A673 (cell line): Measurements from ENCODE around the gene ST3GAL6. TPM values are rescaled to one million over a fixed set of nuclear protein-coding genes. Genes with fewer than 3 reads are reported as not detected.
A peak's percentile ranks its signal among the peaks of the same experiment; 100 is the strongest.

ENCODE experiments used
- BruUV-seq: library from RNA; stranded (reverse); fragments of 400-500 nt; replicated peaks from 2 replicates; lab custom pipeline; 2021; lab: Mats Ljungman, UMichigan
- CTCF ChIA-PET: fragments of 300-600 bp; sonication (Branson Sonifier 250); formaldehyde crosslinking; loops from one replicate; lab custom pipeline; 2022; ENCODE audit warnings: antibody characterized with exemption; lab: Charles Lee
- POLR2A ChIA-PET: fragments of 300-600 bp; sonication (Branson Sonifier 250); formaldehyde crosslinking; loops from one replicate; lab custom pipeline; 2022; ENCODE audit warnings: antibody characterized with exemption; ENCODE audit not compliant: low non-redundant PET; lab: Charles Lee
- DNase-seq: peaks from one replicate; pipeline ENCODE4 v3.0.0-alpha.2; 2015; ENCODE audit warnings: low spot score
- H3K27ac ChIP-seq: fragments of 200-600 bp; sonication (generic); 2 replicates; pipeline ENCODE4 v1.5.1; 2016; ENCODE audit warnings: mixed run types, low read depth, mild to moderate bottlenecking, mixed read lengths, antibody characterized with exemption, low read length; ENCODE audit not compliant: poor library complexity, severe bottlenecking
- H3K27me3 ChIP-seq: fragments of 200-600 bp; sonication (generic); replicated peaks from 2 replicates; pipeline ENCODE4 v1.6.1; 2017; ENCODE audit warnings: mixed run types, low read depth, mild to moderate bottlenecking, mixed read lengths, antibody characterized with exemption, low read length; ENCODE audit not compliant: insufficient read depth, poor library complexity
- H3K36me3 ChIP-seq: fragments of 200-600 bp; sonication (generic); 2 replicates; pipeline ENCODE4 v1.6.1; 2016; ENCODE audit warnings: mixed run types, mild to moderate bottlenecking, mixed read lengths, antibody characterized with exemption, low read length; ENCODE audit not compliant: insufficient read depth, poor library complexity, severe bottlenecking
- H3K4me1 ChIP-seq: fragments of 200-600 bp; sonication (generic); 2 replicates; pipeline ENCODE4 v1.6.1; 2017; ENCODE audit warnings: mixed run types, mild to moderate bottlenecking, mixed read lengths, antibody characterized with exemption, low read length; ENCODE audit not compliant: insufficient read depth, poor library complexity, severe bottlenecking
- H3K4me3 ChIP-seq: fragments of 200-600 bp; sonication (generic); 2 replicates; pipeline ENCODE4 v1.5.1; 2016; ENCODE audit warnings: low read depth, mixed run types, mild to moderate bottlenecking, mixed read lengths, low read length; ENCODE audit not compliant: poor library complexity, severe bottlenecking
- H3K9me3 ChIP-seq: fragments of 200-600 bp; sonication (generic); 2 replicates; pipeline ENCODE4 v1.6.1; 2016; ENCODE audit warnings: mixed run types, low read depth, mild to moderate bottlenecking, mixed read lengths, antibody characterized with exemption, low read length; ENCODE audit not compliant: poor library complexity, severe bottlenecking
- CTCF ChIP-seq: fragments of 300-800, 200-600 bp; sonication (generic); conservative IDR thresholded peaks from 2 replicates; pipeline ENCODE4 v1.5.1; 2017; ENCODE audit warnings: low read depth, mild to moderate bottlenecking, antibody characterized with exemption, low read length, moderate library complexity, mixed read lengths
- EZH2 ChIP-seq: fragments of 200-600 bp; sonication (generic); IDR thresholded peaks from 2 replicates; pipeline ENCODE4 v1.6.1; 2017; ENCODE audit warnings: borderline replicate concordance, low read depth, mild to moderate bottlenecking, mixed read lengths, antibody characterized with exemption, low read length; ENCODE audit not compliant: poor library complexity, severe bottlenecking
- intact Hi-C: fragments of 100-400 bp; cut with micrococcal nuclease; formaldehyde crosslinking; loops from one replicate; pipeline ENCODE4 v1.10.0; 2022; ENCODE audit not compliant: unreplicated experiment
- total RNA-seq: library from RNA; stranded (reverse); gene quantifications from 2 replicates; pipeline ENCODE4 v1.2.3, GENCODE V29; 2021

The ST3GAL6 gene
- total RNA-seq, 1 experiment from 2014 or later, result 4.8 TPM

DNA sequence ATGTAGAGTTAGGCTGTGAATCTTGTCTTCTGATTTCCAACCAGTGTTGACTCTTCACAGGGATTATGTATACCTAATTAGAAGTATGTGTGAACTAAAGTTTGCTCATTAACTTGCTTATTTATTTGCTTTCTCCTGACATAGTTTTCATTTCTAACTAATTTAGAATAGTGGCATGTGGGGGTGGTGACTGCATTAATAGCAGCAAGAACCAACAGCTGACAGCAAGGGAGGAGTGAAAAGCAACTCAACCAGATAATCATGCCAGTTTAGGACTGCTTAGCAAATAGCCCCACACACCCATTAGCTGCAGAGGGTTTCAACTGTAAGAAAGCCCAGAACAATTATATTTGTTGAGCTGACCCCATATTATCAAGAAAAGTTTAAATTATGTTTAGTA is 3.8 kb downstream of the ST3GAL6 start:
- no TSS peak for BruUV-seq
- Histone ChIP-seq H3K4me3 (no peak overlapping the region), H3K9me3 (no peaks in the 10 kb centered on the region), H3K4me1 (peaks cover 39% of the 10 kb centered on the region), H3K27me3 (no peaks in the 10 kb centered on the region), H3K27ac (no peak overlapping the region), H3K36me3 (no peaks in the 10 kb centered on the region)
- no peak for DNase-seq
- intact Hi-C loops, result no loop called here
- TF ChIP-seq CTCF (no peak), EZH2 (no peak)
- ChIA-PET POLR2A (no interaction called here), CTCF (interaction anchor here (0.6 kb wide), 1 partner anchor 100 kb away, joined by 7 read pairs; no protein-coding TSS in a partner anchor)

GRCh38 chr3:98768961-98769360 is 5.8 kb downstream of the ST3GAL6 start:
- POLR2A ChIA-PET, result no interaction called here
- Histone ChIP-seq H3K27ac (no peak overlapping the region), H3K4me3 (no peak overlapping the region), H3K27me3 (no peaks in the 10 kb centered on the region), H3K36me3 (no peaks in the 10 kb centered on the region), H3K4me1 (peaks cover 30% of the 10 kb centered on the region), H3K9me3 (no peaks in the 10 kb centered on the region)
- BruUV-seq, result no TSS peak
- CTCF ChIA-PET, result no interaction called here
- intact Hi-C loops, result no loop called here
- no peak for TF ChIP-seq EZH2
- no peak for TF ChIP-seq CTCF
- DNase-seq, result peak; percentile 56

DNA sequence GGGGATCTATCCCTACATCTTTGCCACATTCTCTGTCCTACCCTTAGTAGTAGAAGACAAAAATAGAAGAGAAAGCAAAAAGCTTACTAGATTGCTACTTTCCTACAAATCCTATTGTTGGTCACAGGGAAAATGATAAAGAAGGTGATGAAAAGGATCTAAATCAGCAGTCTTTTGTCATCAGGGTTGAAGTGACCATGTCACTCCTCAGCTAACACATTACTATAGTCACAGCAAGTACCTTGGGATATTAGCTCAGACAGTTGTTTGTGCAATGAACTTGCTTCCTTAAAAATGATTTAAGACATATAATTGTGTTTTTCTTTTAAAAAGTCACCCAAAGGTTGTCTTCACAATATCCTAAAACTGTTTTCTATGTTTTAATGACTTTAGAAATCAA is 6.3 kb downstream of the ST3GAL6 start:
- Histone ChIP-seq H3K36me3 (no peaks in the 10 kb centered on the region), H3K4me3 (no peak overlapping the region), H3K4me1 (peaks cover 30% of the 10 kb centered on the region), H3K27ac (no peak overlapping the region), H3K27me3 (no peaks in the 10 kb centered on the region), H3K9me3 (no peaks in the 10 kb centered on the region)
- no peak for TF ChIP-seq CTCF
- TF ChIP-seq EZH2, result no peak
- intact Hi-C loops, result no loop called here
- ChIA-PET CTCF (no interaction called here), POLR2A (no interaction called here)
- no TSS peak for BruUV-seq
- DNase-seq, result no peak
